ENCODE data around the gene TDO2. TPM values are rescaled to one million over a fixed set of nuclear protein-coding genes. Genes with fewer than 3 reads are reported as not detected.
"Not testable (repeated sequence)": the region's sequence is repeated elsewhere in the genome, so short reads cannot be mapped to it uniquely, and the experiment has no call there.

The TDO2 gene
- not detected for total RNA-seq
- long read RNA-seq: 0 reads

DNA sequence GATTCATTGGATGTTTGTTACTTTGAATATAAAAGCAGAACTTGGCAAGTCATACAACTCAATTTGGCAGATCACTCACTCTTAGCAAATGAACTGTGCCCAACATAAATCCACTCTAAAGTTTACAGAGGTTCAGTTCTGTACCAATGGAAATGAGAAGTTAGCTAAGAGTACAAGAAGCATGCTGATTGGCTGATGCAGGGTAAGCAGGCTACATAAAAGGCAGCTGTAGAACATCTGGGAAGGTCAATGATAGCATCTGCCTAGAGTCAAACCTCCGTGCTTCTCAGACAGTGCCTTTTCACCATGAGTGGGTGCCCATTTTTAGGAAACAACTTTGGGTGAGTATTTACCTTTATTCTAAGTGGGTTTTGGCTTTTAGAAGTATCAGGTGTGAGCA lies at the start of gene TDO2:
Gene TDO2, plus strand, starts transcription at position 244 of the 400 bp plus-strand sequence. Its CDS starts 63 bp downstream, at position 307.
- ATAC-seq (no peak), DNase-seq (no peak)
- intact Hi-C loops (cut with DNase I): no loop called here

DNA sequence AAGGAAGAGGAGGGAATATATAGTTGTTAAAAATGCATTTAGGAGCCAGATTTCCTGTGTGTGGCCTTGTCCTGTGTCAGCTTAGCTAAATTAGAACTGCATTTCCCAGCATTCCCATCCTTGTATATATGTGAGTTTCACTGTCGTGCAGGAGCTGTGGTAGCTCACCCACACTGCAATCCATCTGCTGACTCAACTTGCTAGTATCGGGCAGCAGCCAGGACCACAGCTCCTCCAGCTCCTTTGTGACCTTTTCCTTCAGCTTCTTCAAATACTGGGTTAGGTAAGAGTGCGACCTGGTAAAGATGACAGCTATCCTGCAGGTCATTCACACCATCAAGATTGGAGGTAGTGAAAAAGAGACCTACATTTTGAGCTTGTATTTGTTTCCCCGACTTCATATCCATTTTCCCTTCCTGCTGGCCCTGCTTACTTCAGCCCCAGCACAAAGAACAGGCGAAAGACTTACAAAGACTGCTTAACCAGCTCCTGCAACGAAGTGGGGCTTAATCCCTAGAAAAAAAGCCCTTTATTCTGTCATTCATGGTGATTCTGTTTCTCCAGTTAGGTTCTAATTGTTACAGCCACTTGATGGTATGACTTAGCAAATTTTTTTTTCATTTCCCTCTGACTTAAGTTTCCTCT lies 48.8 kb upstream of the TDO2 start:
- ATAC-seq: no peak
- intact Hi-C loops (cut with DNase I): no loop called here

GRCh38 chr4:155855897-155856296 lies 47.6 kb upstream of the TDO2 start:
- ATAC-seq: no peak
- intact Hi-C loops (cut with DNase I): no loop called here
- DNase-seq: no peak

More for the DNA sequence above, 48.8 kb upstream of the TDO2 start:
- DNase-seq: no peak

GRCh38 chr4:155866177-155866576 lies 37.3 kb upstream of the TDO2 start, which contains the start of gene ASIC5:
Gene ASIC5, minus strand, starts transcription at chr4:155866277. Its CDS starts 51 bp downstream, at chr4:155866226.
- no peak for ATAC-seq
- no peak for DNase-seq
- intact Hi-C loops (cut with DNase I): no loop called here

DNA sequence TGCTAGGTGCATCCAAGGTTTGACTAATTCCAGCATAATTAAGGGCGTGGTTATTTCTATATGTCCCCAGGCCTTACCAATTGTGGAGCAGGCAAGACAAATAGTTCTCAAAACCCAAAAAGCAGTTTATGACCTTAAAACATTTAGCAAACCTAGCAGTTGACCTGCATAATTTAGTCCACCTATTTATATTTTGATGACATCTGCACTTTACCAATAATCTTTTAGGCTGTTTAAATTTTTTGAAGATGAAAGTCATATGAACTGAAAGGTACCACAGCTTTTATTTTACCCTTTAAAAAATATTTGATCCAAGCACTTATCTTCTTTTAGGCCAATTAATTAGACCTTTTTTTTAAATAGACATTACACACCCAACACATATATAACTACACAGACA lies 27.6 kb upstream of the TDO2 start:
- intact Hi-C loops (cut with DNase I): no loop called here
- ATAC-seq: no peak
- DNase-seq: no peak

DNA sequence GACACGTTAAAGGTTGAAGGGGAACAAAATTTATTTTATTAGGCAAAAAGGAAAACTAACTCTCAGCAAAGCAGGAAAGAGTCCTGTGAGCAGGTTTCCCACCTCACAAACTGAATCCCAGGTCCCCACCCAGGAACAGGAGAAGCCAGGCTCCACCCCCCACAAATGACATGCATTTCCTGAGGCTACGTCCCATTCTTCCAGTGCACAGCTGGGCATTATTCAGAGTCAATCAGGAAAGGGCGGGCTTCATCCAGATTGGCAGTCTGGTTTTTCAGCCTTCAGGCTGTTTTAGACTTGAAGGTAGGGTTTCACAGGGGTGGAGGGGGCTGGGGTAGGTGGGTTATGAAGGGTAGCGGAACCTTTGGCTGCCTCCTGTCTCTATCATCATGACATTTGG lies 25.5 kb upstream of the TDO2 start:
- intact Hi-C loops (cut with DNase I): no loop called here
- ATAC-seq (no peak), DNase-seq (no peak)

DNA sequence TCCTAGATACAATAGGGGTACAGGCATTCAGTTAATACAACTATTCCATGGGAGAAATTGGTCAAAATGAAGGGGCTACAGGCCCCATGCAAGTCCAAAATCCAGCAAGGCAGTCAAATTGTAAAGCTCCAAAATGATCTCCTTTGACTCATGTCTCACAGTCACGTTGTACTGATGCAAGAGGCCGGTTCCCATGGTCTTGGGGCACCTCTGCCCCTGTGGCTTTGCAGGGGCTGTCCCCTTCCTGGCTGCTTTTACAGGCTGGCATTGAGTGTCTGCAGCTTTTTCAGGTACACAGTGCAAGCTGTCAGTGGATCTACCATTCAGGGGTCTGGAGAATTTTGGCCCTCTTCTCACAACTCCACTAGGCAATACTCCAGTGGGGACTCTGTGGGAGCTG lies 24.9 kb upstream of the TDO2 start:
- DNase-seq (no peak), ATAC-seq (no peak)
- intact Hi-C loops (cut with DNase I): no loop called here

- intact Hi-C loops (cut with DNase I): no loop called here
- DNase-seq (no peak), ATAC-seq (no peak)
Observed at GRCh38 chr4:155879767-155880166, 23.7 kb upstream of the TDO2 start.

DNA sequence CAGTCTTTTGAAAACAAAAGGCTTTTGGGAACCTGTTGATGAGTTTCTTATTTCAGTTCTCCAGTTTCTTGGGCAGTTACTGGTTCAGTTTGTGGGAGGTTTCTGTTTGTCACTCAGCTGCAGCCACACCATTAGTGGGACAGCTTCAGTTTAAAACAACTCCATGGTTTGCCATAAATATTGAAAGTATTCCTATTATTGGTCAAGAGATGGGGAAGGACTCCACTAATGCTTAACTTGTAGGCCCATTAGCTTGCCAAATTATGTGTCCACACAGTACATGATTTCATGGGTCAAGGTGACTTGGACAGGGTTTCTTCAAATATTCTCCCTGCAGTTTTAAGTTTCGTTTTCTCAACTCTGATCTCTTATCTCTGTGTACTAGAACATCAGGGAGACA lies 21.9 kb upstream of the TDO2 start:
- DNase-seq: no peak
- ATAC-seq: no peak
- intact Hi-C loops (cut with DNase I): no loop called here

DNA sequence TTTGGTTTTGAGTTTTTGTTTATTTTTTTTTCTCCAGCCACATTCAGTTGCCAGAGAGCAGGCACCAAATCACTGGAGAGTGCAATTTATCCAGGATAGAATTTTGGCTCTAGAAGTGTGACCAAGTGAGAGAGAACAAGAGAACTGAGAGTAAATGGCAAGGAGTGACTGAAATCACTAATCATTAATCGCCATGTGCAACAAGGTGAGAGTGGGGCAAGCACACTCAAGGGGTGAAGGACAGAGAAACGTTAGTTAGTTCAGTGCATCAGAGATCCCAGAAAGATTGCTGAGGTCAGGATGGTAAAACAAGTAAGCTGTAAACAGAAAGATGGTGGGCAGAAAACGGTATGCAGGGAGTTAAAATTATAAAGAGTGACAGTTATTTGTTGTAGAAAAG lies 19.6 kb upstream of the TDO2 start:
- ATAC-seq (no peak), DNase-seq (no peak)

DNA sequence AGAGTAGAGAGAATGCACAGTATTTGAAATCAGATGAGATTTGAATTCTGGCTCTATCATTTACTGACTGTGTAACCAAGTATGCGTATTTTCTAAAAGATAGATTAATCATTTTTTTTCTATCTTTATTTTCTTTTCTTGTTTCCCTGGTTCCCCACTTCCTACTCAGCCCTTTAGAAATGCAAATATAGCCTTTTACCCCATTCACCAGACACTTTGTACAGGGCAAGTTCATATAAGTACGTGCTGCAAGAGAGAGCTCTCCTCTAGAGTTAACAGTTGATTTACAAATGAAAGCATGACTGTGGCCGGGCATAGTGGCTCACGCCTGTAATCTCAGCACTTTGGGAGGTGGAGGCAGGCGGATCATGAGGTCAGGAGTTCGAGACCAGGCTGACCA lies 17.8 kb upstream of the TDO2 start:
- DNase-seq (no peak), ATAC-seq (no peak)
- intact Hi-C loops (cut with DNase I): no loop called here

More for the DNA sequence above, 19.6 kb upstream of the TDO2 start:
- intact Hi-C loops (cut with DNase I): no loop called here

- ATAC-seq (no peak), DNase-seq (no peak)
- intact Hi-C loops (cut with DNase I): no loop called here
Observed at GRCh38 chr4:155887045-155887444, 16.5 kb upstream of the TDO2 start.

DNA sequence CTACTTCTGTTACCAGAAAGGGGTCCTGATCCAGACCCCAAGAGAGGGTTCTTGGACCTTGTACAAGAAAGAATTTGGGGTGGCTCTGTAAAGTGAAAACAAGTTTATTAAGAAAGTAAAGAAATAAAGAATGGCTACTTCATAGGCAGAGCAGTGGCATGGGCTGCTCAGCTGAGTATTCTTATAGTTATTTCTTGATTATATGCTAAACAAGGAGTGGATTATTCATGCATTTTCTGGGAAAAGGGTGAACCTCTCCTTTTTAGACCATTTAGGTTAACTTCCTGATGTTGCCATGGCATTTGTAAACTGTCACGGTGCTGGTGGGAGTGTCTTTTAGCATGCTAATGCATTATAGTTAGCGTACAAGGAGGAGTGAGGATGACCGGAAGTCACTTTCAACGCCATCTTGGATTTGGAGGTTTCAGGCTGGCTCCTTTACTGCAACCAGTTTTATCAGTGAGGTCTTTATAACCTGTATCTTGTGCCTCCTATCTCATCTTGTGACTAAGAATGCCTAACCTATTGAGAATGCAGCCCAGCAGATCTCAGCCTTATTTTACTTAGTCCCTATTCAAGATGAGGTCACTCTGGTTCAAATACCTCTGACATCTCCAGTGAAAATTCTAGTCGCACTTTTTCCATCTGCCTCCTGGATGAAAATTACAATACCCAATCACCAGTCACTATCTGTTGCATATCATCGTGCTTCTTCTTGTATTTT lies 15.5 kb upstream of the TDO2 start:
- intact Hi-C loops (cut with DNase I): no loop called here
- no peak for ATAC-seq

DNA sequence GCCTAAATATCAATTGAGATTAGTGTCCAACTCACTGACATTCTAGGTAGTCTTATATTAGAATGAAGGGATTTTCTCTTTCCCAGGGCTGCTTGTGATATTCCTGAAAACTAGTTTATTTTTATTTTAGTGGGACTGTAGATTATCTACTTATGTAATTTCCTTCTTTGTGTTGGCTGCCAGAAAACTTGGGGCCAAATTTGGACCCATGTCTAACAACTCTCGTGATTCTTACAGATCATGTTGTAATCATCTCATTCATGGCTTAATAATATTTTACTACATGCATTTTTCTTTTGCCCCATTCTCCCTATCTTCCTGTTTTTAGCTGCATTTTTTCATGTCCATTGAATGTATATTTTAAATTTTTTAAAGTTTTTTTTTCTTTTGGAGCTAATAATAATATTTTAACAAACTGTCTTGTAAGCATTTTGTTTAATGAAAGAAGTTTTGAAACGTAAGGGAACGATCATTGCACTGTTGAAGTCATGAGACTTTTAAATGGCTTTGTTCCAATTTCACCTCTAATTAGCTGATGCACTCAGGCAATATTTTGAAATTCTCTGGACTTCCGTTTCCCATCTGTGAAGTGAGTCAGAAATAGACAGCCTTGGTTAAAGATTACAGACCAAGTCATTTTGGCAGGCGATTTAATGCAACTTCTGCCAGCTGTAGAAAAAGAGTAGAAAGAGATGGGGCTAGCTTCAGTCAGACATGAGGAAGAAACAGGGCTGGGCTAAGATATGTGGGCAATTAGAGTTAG lies 14.3 kb upstream of the TDO2 start:
- DNase-seq: no peak
- peak; percentile 61 to 96 for ATAC-seq
- intact Hi-C loops (cut with DNase I): no loop called here

More for the DNA sequence above, 15.5 kb upstream of the TDO2 start:
- no peak for DNase-seq

GRCh38 chr4:155889946-155890345 lies 13.6 kb upstream of the TDO2 start:
- intact Hi-C loops (cut with DNase I): no loop called here
- ATAC-seq: no peak
- DNase-seq: no peak

DNA sequence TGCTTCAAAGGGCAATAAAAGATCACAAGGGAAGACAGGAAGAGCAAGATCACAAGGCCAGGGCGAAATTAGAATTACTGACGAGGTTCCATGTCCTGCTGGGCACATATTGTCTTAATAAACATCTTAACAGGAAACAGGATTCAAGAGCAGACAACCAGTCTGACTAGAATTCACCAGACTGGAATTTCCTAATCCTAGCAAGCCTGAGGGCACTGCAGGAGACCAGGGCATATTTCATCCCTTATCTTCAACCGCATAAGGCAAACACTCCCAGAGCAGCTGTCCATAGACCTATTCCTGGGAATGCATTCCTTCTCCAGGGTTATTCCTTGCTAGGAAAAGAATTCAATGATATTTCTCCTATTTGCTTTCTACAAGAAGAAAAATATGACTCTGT lies 12.4 kb upstream of the TDO2 start:
- no peak for ATAC-seq
- DNase-seq: no peak
- intact Hi-C loops (cut with DNase I): no loop called here

DNA sequence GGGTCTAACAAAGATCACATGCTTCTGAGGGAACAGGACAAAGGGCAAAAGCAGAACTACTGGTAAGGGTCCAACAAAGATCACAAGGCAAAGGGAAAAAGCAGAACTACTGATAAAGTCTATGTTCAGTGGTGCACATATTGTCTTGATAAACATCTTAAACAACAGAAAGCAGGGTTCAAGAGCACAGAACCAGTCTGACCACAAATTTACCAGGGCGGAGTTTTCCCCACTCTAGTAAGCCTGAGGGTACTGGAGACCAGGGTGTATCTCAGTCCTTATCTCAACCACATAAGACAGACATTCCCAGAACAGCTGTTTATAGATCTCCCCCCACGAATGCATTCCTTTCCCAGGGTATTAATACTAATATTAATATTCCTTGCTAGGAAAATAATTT lies 5.1 kb upstream of the TDO2 start:
- ATAC-seq; DNase-seq; intact Hi-C loops (cut with DNase I): not testable (repeated sequence)

DNA sequence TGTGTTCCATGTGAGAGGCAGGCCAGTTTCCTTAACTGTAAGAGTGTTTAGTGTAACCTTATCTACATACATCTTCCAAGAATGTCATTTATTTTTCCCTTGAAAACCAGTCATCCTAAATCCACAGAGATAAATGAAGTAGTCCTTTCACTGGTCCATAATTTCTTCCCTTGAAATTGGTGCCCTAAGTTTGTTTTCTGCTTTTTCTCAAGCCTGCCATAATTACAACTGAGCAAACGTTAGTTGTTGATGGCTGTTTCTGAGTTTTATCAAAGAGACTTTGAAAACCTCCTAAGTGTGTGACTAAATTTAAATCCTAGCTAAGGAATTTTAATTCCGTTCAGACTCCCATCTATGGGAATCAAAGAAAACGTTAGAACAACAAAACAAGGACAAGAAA lies 3.6 kb upstream of the TDO2 start:
- intact Hi-C loops (cut with DNase I): no loop called here
- ATAC-seq (no peak), DNase-seq (no peak)

DNA sequence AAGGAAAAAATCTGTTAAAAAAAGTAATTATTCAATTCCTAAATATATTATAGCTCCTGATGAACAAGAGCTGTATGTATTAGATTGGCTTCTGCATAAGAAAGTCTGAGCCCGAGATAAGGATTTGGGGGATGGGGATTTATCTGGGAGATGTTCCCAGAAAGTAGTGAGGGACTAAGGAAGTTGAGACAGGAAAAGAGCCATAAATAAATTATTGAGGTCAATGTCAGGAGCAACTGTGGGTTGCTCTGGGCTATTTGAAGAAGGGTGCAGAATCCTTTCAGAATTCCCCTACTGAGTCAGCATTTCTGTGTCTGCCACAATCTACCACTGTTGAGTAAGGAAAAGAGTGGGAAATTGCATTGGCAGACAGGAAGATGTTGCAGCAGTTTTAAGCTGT lies 3.1 kb upstream of the TDO2 start:
- intact Hi-C loops (cut with DNase I): no loop called here
- ATAC-seq (peak; percentile 37 to 71), DNase-seq (no peak)

DNA sequence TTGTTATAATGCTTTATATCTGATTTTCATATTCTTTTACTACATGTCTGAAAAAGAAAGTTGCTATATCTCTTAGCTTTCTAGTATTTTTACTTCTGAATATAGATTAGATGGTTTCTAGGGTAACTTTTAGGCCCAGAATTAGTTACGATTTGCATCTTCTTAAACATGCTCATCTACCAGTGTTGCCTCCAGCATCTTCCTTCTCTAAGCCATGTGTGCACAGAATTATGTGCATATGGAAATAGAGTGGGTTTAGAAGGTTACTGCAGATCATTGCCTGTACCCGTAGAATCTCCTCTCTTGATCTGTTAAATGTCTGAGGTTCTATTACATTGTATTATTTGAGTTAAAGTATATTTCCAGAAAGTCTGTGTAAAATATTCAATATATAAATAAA lies 2.5 kb upstream of the TDO2 start:
- intact Hi-C loops (cut with DNase I): no loop called here
- ATAC-seq: no peak

More for the DNA sequence above, 2.5 kb upstream of the TDO2 start:
- DNase-seq: no peak
